B cell (primary cell): ENCODE results near the gene TSPAN18. TPM values are rescaled to one million over a fixed set of nuclear protein-coding genes. Genes with fewer than 3 reads are reported as not detected.

Source experiments
- ATAC-seq: fragments of 200-7000 bp; cut with Tn5 transposase; one replicate; pipeline ENCODE4 v1.10.0; 2021; ENCODE audit warnings: low read depth, mild to moderate bottlenecking, moderate number of reproducible peaks, moderate library complexity
- CTCF ChIA-PET: fragments of 350-600 bp; sonication (Branson Sonifier 250); formaldehyde crosslinking; loops from one replicate; lab custom pipeline; 2021; ENCODE audit warnings: antibody characterized with exemption, inconsistent platforms; lab: Charles Lee
- POLR2A ChIA-PET: fragments of 350-600 bp; sonication (Branson Sonifier 250); formaldehyde crosslinking; loops from one replicate; lab custom pipeline; 2021; ENCODE audit warnings: antibody characterized with exemption; lab: Charles Lee
- DNase-seq: peaks from one replicate; pipeline ENCODE4 v3.0.0; 2013
- H2AFZ ChIP-seq: 2 replicates; pipeline ENCODE4 v1.6.1; 2012; ENCODE audit warnings: mild to moderate bottlenecking, low read depth, low read length; ENCODE audit not compliant: insufficient read depth, poor library complexity, severe bottlenecking
- H3K27ac ChIP-seq, 2 donors: 1 replicate in 1 of 2; 2 replicates in 1 of 2; pipeline ENCODE4 v1.5.1; 2012 to 2013; ENCODE audit warnings: low read length in 2 of 2, mild to moderate bottlenecking in 2 of 2, moderate library complexity in 1 of 2
- H3K27me3 ChIP-seq, 4 experiments: fragments of 200-600 bp in 1 of 4; sonication (generic) in 1 of 4; replicated peaks in 1 of 4; 1 replicate in 2 of 4; 2 replicates in 2 of 4; pipeline versions ENCODE4 v1.6.1 to v1.7.0; 2013 to 2016; ENCODE audit warnings: low read length in 3 of 4, mild to moderate bottlenecking in 2 of 4, mixed read lengths in 1 of 4, moderate library complexity in 1 of 4; ENCODE audit not compliant: insufficient read depth in 4 of 4, control insufficient read depth in 3 of 4; ENCODE audit errors: control extremely low read depth in 1 of 4
- H3K36me3 ChIP-seq, 2 experiments: replicated peaks in 1 of 2; 1 replicate in 1 of 2; 2 replicates in 1 of 2; pipeline versions ENCODE4 v1.6.1 to v1.7.1; 2013; ENCODE audit warnings: low read length in 1 of 2; ENCODE audit not compliant: insufficient read depth in 2 of 2, control insufficient read depth in 1 of 2; ENCODE audit errors: control extremely low read depth in 1 of 2, extremely low read depth in 1 of 2
- H3K4me1 ChIP-seq, 2 donors: fragments of 200-600 bp in 1 of 2; sonication (generic) in 1 of 2; 1 replicate in 1 of 2; 2 replicates in 1 of 2; pipeline versions ENCODE4 v1.5.1 to v1.6.1; 2013 to 2017; ENCODE audit warnings: low read length in 2 of 2; ENCODE audit not compliant: control insufficient read depth in 2 of 2, insufficient read depth in 2 of 2
- H3K4me2 ChIP-seq: replicated peaks from 2 replicates; pipeline ENCODE3; 2012; ENCODE audit warnings: mild to moderate bottlenecking, low read depth, low read length; ENCODE audit not compliant: poor library complexity, severe bottlenecking
- H3K4me3 ChIP-seq, 5 experiments: fragments of 200-600 bp in 1 of 5; sonication (generic) in 1 of 5; 1 replicate in 3 of 5; 2 replicates in 2 of 5; pipeline versions ENCODE4 v1.5.1 to v1.7.0; 2011 to 2016; ENCODE audit warnings: low read length in 4 of 5, mild to moderate bottlenecking in 4 of 5, low read depth in 2 of 5, control low read depth in 1 of 5, moderate library complexity in 1 of 5; ENCODE audit not compliant: insufficient read depth in 1 of 5; ENCODE audit errors: control extremely low read depth in 1 of 5, extremely low read depth in 1 of 5
- H3K79me2 ChIP-seq: fragments of 200-600 bp; sonication (generic); one replicate; pipeline ENCODE4 v1.6.0; 2016; ENCODE audit warnings: low read length; ENCODE audit not compliant: control insufficient read depth, insufficient read depth
- H3K9ac ChIP-seq: fragments of 200-600 bp; sonication (generic); 2 replicates; pipeline ENCODE4 v1.6.1; 2017; ENCODE audit warnings: mild to moderate bottlenecking, low read length, moderate library complexity
- H3K9me3 ChIP-seq, 3 donors: one replicate each; pipeline versions ENCODE4 v1.6.1 to v1.7.1; 2013; ENCODE audit warnings: low read length in 2 of 3; ENCODE audit not compliant: control insufficient read depth in 2 of 3, insufficient read depth in 1 of 3; ENCODE audit errors: control extremely low read depth in 1 of 3
- H4K20me1 ChIP-seq: 2 replicates; pipeline ENCODE4 v1.6.0; 2012; ENCODE audit warnings: mild to moderate bottlenecking, low read length; ENCODE audit not compliant: insufficient read depth, control insufficient read depth, poor library complexity, severe bottlenecking
- H3K27ac Mint-ChIP-seq: one replicate; pipeline ENCODE4 v1.8.0; 2021; ENCODE audit warnings: mixed read lengths
- H3K27me3 Mint-ChIP-seq: one replicate; pipeline ENCODE4 v1.8.0; 2021; ENCODE audit warnings: mixed read lengths
- H3K4me1 Mint-ChIP-seq: one replicate; pipeline ENCODE4 v1.8.0; 2021; ENCODE audit warnings: mixed read lengths
- H3K4me3 Mint-ChIP-seq: one replicate; pipeline ENCODE4 v1.8.0; 2021; ENCODE audit warnings: mixed read lengths
- H3K9me3 Mint-ChIP-seq: one replicate; pipeline ENCODE4 v1.8.0; 2022; ENCODE audit warnings: mixed read lengths; ENCODE audit not compliant: insufficient read depth
- CTCF ChIP-seq: fragments of 200-600 bp; IDR thresholded peaks from one replicate; pipeline ENCODE4 v1.8.0; 2022; ENCODE audit warnings: antibody characterized with exemption, mild to moderate bottlenecking
- EZH2 ChIP-seq: IDR thresholded peaks from 2 replicates; pipeline ENCODE4 v1.6.1; 2012; ENCODE audit warnings: borderline replicate concordance, low read depth, mild to moderate bottlenecking, moderate library complexity, low read length; ENCODE audit not compliant: insufficient read depth, poor library complexity, severe bottlenecking
- WGBS: methylation state at CpG from one replicate; pipeline ENCODE4 v1.1.5; 2013; ENCODE audit warnings: missing lambda C conversion rate; ENCODE audit not compliant: insufficient coverage; 5-methylcytosine and 5-hydroxymethylcytosine counted together
- intact Hi-C: fragments of 100-400 bp; cut with micrococcal nuclease; formaldehyde crosslinking; loops from one replicate; pipeline ENCODE4 v1.10.0; 2022
- polyA plus RNA-seq: library from polyadenylated mRNA; depleted of rRNA; stranded (reverse); fragments of >200 nt; gene quantifications from 2 replicates; pipeline ENCODE4 v1.2.3, GENCODE V29; 2012
- total RNA-seq, 2 donors: library from RNA; stranded (reverse); fragments of 120-200 nt in 1 of 2; gene quantifications; 1 replicate in 1 of 2; 2 replicates in 1 of 2; pipeline versions ENCODE4 v1.2.3 to v1.2.4, GENCODE V29; 2013 to 2022

TSPAN18 gene
- total and polyA plus RNA-seq, 2 donors (not counting 1 experiment from before 2014, with no cell fraction given), result 0.75 to 2.0 TPM

- WGBS, result 80% methylated on average over 2 of the region's 3 CpGs
- H2AFZ ChIP-seq, result no peak overlapping the region
- H3K4me1 ChIP-seq, result peaks cover 0 to 4% of the 10 kb centered on the region in 2 donors
- H4K20me1 ChIP-seq, result no peaks in the 10 kb centered on the region
- no peaks in the 10 kb centered on the region for H3K27me3 Mint-ChIP-seq
- H3K27ac ChIP-seq, result no peak overlapping the region
- H3K36me3 ChIP-seq, result no peaks in the 10 kb centered on the region
- ChIA-PET POLR2A (no interaction called here), CTCF (interaction anchor here (0.6 kb wide), 1 partner anchor 109 kb away, joined by 3 read pairs; no protein-coding TSS in a partner anchor)
- no peaks in the 10 kb centered on the region for H3K79me2 ChIP-seq
- peaks cover 2% of the 10 kb centered on the region for H3K4me1 Mint-ChIP-seq
- no peak overlapping the region for H3K9ac ChIP-seq
- intact Hi-C loops, result no loop called here
- ATAC-seq (no peak), DNase-seq (no peak)
- H3K9me3 ChIP-seq, result peaks cover 0 to 6% (median 0%) of the 10 kb centered on the region in 3 donors
- no peak overlapping the region for H3K4me3 Mint-ChIP-seq
- H3K9me3 Mint-ChIP-seq, result no peaks in the 10 kb centered on the region
- no peak overlapping the region for H3K27ac Mint-ChIP-seq
- no peak overlapping the region for H3K4me3 ChIP-seq
- no peak overlapping the region for H3K4me2 ChIP-seq
- TF ChIP-seq EZH2, result no peak
- no peak for TF ChIP-seq CTCF
- H3K27me3 ChIP-seq, result no peaks in the 10 kb centered on the region
Measured at GRCh38 chr11:44874284-44874683, 147.5 kb downstream of the TSPAN18 start.

GRCh38 chr11:44875037-44875436, 148.3 kb downstream of the TSPAN18 start:
- H3K27me3 Mint-ChIP-seq, result no peaks in the 10 kb centered on the region
- Histone ChIP-seq H3K27me3 (no peaks in the 10 kb centered on the region), H3K79me2 (no peaks in the 10 kb centered on the region), H4K20me1 (no peaks in the 10 kb centered on the region), H3K9me3 (peaks cover 0 to 6% (median 0%) of the 10 kb centered on the region in 3 donors), H3K36me3 (no peaks in the 10 kb centered on the region), H3K4me2 (no peak overlapping the region), H3K4me1 (peaks cover 0 to 4% of the 10 kb centered on the region in 2 donors), H3K4me3 (no peak overlapping the region), H2AFZ (no peak overlapping the region), H3K9ac (no peak overlapping the region), H3K27ac (no peak overlapping the region)
- H3K27ac Mint-ChIP-seq, result no peak overlapping the region
- no peak for ATAC-seq
- intact Hi-C loops, result no loop called here
- H3K4me1 Mint-ChIP-seq, result peaks cover 2% of the 10 kb centered on the region
- 100% methylated on average over 2 of the region's 4 CpGs for WGBS
- no peak for TF ChIP-seq EZH2
- TF ChIP-seq CTCF, result no peak
- no peak for DNase-seq
- ChIA-PET CTCF (no interaction called here), POLR2A (no interaction called here)
- H3K9me3 Mint-ChIP-seq, result no peaks in the 10 kb centered on the region
- no peak overlapping the region for H3K4me3 Mint-ChIP-seq
